Measurements from ENCODE around the gene OR4P4.

Gene OR4P4

DNA sequence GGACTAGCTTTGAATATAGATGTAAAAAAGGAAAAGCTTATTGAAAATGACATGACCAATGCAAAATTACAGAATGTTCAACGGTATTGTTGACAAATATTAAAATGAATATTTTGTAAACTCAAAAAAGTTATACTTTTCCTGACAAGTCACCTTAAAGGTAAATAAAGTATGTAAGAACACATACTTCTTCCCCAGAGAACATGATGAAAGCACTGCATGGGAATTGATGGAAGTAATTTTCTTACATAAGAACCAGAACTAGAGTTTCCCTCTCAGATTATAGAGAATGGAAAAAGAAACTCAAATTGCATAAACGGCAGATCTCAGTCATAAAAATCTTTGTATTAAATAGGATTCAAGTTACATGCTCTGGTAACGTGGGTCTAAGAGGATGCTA, at the start of gene OR4P4:
TSS of gene OR4P4 (plus strand) at position 301 of the 400 bp plus-strand sequence.
- Histone ChIP-seq H3K27ac (ENCODE audit: low read length) (no peak within 1 kb of the TSS), H3K9me3 (ENCODE audit: insufficient read depth, low read length) (peaks cover 2% of the 10 kb centered on the region; the same call in 1 of the 2 replicates), H3K36me3 (replicated peaks; ENCODE audit: low read depth, low read length) (no peaks in the 10 kb centered on the region), H3K4me2 (ENCODE audit: low read length) (no peak within 1 kb of the TSS), H3K4me1 (ENCODE audit: low read length) (no peaks in the 10 kb centered on the region), H2AFZ (ENCODE audit: low read depth, low read length) (no peak within 1 kb of the TSS), H3K27me3 (ENCODE audit: low read depth, low read length) (no peaks in the 10 kb centered on the region), H4K20me1 (ENCODE audit: insufficient read depth, low read length) (no peaks in the 10 kb centered on the region), H3K79me2 (ENCODE audit: low read length) (no peaks in the 10 kb centered on the region), H3K9ac (ENCODE audit: low read length) (no peak within 1 kb of the TSS), H3K4me3 (ENCODE audit: low read length) (no peak within 1 kb of the TSS)
- no peak for TF ChIP-seq EZH2phosphoT487 (IDR thresholded peaks at IDR 0.05; ENCODE audit: low read depth)
- TF ChIP-seq, protein P1, sequence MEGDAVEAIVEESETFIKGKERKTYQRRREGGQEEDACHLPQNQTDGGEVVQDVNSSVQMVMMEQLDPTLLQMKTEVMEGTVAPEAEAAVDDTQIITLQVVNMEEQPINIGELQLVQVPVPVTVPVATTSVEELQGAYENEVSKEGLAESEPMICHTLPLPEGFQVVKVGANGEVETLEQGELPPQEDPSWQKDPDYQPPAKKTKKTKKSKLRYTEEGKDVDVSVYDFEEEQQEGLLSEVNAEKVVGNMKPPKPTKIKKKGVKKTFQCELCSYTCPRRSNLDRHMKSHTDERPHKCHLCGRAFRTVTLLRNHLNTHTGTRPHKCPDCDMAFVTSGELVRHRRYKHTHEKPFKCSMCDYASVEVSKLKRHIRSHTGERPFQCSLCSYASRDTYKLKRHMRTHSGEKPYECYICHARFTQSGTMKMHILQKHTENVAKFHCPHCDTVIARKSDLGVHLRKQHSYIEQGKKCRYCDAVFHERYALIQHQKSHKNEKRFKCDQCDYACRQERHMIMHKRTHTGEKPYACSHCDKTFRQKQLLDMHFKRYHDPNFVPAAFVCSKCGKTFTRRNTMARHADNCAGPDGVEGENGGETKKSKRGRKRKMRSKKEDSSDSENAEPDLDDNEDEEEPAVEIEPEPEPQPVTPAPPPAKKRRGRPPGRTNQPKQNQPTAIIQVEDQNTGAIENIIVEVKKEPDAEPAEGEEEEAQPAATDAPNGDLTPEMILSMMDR (IDR thresholded peaks at IDR 0.05; ENCODE audit: low read depth, low read length): no peak

DNA sequence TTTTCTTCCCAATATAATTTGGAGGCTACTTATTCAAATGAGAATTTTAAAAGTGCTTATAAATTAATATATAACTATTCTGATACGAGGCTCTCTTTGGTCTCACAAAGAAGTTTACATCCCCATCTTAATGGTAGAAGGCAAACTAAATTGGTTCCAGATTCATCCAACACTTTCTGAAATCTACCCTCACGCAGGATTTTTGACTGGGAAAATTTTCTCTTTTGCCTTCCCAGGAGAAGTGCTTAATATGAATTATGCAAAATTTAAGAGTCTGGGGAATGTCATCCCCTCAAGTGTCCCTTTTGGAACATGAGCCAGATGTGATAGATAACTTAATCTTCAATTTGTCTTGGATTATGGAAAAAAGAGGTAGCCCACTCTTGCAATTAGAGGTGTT, 27.4 kb upstream of the OR4P4 start, which contains the start of gene OR4C11:
TSS of gene OR4C11 (minus strand) at position 101 of the 400 bp plus-strand sequence. CDS start 3,272 bp downstream, outside the sequence.
- Histone ChIP-seq H3K4me1 (ENCODE audit: low read length) (no peaks in the 10 kb centered on the region), H3K27ac (ENCODE audit: low read length) (no peak within 1 kb of the TSS), H4K20me1 (ENCODE audit: insufficient read depth, low read length) (no peaks in the 10 kb centered on the region), H3K4me3 (ENCODE audit: low read length) (no peak within 1 kb of the TSS), H3K79me2 (ENCODE audit: low read length) (no peaks in the 10 kb centered on the region), H3K27me3 (ENCODE audit: low read depth, low read length) (no peaks in the 10 kb centered on the region), H3K9me3 (ENCODE audit: insufficient read depth, low read length) (no peaks in the 10 kb centered on the region), H3K36me3 (replicated peaks; ENCODE audit: low read depth, low read length) (no peaks in the 10 kb centered on the region), H2AFZ (ENCODE audit: low read depth, low read length) (no peak within 1 kb of the TSS), H3K4me2 (ENCODE audit: low read length) (no peak within 1 kb of the TSS), H3K9ac (ENCODE audit: low read length) (no peak within 1 kb of the TSS)
- no peak for TF ChIP-seq EZH2phosphoT487 (IDR thresholded peaks at IDR 0.05; ENCODE audit: low read depth)
- TF ChIP-seq, protein P1 (IDR thresholded peaks at IDR 0.05; ENCODE audit: low read depth, low read length): no peak

DNA sequence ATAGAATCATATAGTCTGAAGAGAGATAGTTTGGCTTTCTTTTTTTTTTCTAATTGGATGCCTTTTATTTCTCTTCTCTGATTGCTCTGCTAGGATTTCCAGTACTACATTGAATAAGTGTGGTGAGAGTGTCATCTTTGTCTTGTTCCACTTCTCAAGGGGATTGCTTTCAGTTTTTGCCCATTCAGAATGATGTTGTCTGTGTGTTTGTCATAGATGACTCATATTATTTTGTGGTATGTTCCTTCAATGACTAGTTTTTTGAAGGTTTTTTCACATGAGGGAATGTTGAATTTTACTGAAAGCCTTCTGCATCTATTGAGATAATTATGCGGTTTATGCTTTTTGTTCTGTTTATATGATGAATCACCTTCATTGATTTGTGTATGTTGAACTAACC, 10.4 kb upstream of the OR4P4 start:
- Histone ChIP-seq H3K79me2 (ENCODE audit: low read length) (no peaks in the 10 kb centered on the region), H3K4me2 (ENCODE audit: low read length) (no peak overlapping the region), H3K27me3 (ENCODE audit: low read depth, low read length) (no peaks in the 10 kb centered on the region), H3K4me1 (ENCODE audit: low read length) (no peaks in the 10 kb centered on the region), H3K36me3 (replicated peaks; ENCODE audit: low read depth, low read length) (no peaks in the 10 kb centered on the region), H3K9me3 (ENCODE audit: insufficient read depth, low read length) (no peaks in the 10 kb centered on the region), H2AFZ (ENCODE audit: low read depth, low read length) (no peak overlapping the region), H3K4me3 (ENCODE audit: low read length) (no peak overlapping the region), H3K9ac (ENCODE audit: low read length) (no peak overlapping the region), H4K20me1 (ENCODE audit: insufficient read depth, low read length) (no peaks in the 10 kb centered on the region), H3K27ac (ENCODE audit: low read length) (no peak overlapping the region)
- no peak for TF ChIP-seq EZH2phosphoT487 (IDR thresholded peaks at IDR 0.05; ENCODE audit: low read depth)
- TF ChIP-seq, protein P1 (IDR thresholded peaks at IDR 0.05; ENCODE audit: low read depth, low read length): no peak

DNA sequence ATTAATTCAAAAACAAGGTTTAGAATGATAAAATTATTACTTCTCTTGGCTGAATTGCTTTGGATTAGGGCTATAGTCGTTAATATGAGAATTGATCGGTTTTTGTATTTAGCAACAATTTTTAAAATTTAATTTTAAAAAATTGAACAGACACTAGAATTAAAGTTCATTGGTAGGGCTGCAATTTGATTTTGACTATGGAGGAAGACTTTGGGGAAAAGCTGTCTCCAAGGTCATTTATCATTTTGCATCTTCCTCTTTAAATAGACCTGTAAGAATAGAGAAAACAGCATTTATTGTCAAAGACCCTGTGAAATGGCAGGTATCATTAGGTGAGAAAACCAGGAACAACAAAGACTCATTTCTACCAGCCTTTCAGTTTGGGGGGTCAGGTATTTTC, 13.1 kb downstream of the OR4P4 start, which contains the start of gene OR4S2:
TSS of gene OR4S2 (plus strand) at position 301 of the 400 bp plus-strand sequence. CDS start 2,577 bp downstream, outside the sequence.
- TF ChIP-seq, protein P1 (IDR thresholded peaks at IDR 0.05; ENCODE audit: low read depth, low read length): no peak
- TF ChIP-seq EZH2phosphoT487 (IDR thresholded peaks at IDR 0.05; ENCODE audit: low read depth): no peak
- Histone ChIP-seq H3K9ac (ENCODE audit: low read length) (no peak within 1 kb of the TSS), H3K79me2 (ENCODE audit: low read length) (no peaks in the 10 kb centered on the region), H3K4me1 (ENCODE audit: low read length) (no peaks in the 10 kb centered on the region), H3K36me3 (replicated peaks; ENCODE audit: low read depth, low read length) (no peaks in the 10 kb centered on the region), H3K9me3 (ENCODE audit: insufficient read depth, low read length) (no peaks in the 10 kb centered on the region), H3K27ac (ENCODE audit: low read length) (no peak within 1 kb of the TSS), H3K27me3 (ENCODE audit: low read depth, low read length) (no peaks in the 10 kb centered on the region), H3K4me2 (ENCODE audit: low read length) (no peak within 1 kb of the TSS), H2AFZ (ENCODE audit: low read depth, low read length) (no peak within 1 kb of the TSS), H3K4me3 (ENCODE audit: low read length) (no peak within 1 kb of the TSS), H4K20me1 (ENCODE audit: insufficient read depth, low read length) (no peaks in the 10 kb centered on the region)

Data from OCI-LY3 (cell line).